Measurements from ENCODE around the gene ZBTB39.

The ZBTB39 gene

DNA sequence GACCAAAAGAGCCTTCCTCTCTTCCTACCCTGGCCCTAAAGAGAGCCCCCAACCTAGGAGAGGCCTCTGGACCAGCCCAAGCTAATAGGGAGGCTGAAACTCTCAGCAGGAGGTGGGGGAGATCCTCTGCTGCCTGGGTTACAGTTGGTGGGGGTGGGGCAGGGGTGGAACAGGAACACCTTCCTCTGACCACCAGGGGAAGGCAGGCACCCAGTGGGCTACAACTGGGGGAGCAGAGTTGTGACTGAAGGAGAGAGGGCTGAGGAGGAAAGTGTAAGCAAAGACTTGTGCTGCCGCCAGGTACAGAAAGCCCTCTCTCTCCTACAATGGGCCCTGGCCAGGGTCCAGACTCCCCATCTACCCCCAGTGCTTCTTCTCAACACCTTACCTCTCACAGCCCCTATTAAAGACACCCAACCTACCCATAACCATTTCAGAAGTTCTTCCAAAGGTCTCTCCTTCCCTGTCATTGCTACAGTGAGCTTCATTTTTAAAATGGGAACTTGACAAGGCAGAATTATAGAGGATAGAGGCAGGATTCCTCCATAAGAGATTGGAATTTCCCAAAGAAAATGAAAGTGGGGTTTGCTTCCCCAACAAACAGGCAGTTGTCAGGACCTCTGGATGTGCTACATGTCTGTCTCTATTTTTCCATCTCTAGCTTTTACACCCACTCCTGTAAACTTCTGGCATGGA, 42.2 kb upstream of the ZBTB39 start:
- no peak for DNase-seq (ENCODE audit: low spot score)
- H3K27ac ChIP-seq, result no peak overlapping the region
- ChIA-PET CTCF (interaction anchor here (0.7 to 1.1 kb wide), 3 partner anchors 12 to 57 kb away, joined by 3 read pairs; no protein-coding TSS in a partner anchor), POLR2A (ENCODE audit: low non-redundant PET) (no interaction called here)
- TF ChIP-seq, protein P1, sequence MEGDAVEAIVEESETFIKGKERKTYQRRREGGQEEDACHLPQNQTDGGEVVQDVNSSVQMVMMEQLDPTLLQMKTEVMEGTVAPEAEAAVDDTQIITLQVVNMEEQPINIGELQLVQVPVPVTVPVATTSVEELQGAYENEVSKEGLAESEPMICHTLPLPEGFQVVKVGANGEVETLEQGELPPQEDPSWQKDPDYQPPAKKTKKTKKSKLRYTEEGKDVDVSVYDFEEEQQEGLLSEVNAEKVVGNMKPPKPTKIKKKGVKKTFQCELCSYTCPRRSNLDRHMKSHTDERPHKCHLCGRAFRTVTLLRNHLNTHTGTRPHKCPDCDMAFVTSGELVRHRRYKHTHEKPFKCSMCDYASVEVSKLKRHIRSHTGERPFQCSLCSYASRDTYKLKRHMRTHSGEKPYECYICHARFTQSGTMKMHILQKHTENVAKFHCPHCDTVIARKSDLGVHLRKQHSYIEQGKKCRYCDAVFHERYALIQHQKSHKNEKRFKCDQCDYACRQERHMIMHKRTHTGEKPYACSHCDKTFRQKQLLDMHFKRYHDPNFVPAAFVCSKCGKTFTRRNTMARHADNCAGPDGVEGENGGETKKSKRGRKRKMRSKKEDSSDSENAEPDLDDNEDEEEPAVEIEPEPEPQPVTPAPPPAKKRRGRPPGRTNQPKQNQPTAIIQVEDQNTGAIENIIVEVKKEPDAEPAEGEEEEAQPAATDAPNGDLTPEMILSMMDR (conservative IDR thresholded peaks at IDR 0.05; ENCODE audit: low read depth), result no peak

DNA sequence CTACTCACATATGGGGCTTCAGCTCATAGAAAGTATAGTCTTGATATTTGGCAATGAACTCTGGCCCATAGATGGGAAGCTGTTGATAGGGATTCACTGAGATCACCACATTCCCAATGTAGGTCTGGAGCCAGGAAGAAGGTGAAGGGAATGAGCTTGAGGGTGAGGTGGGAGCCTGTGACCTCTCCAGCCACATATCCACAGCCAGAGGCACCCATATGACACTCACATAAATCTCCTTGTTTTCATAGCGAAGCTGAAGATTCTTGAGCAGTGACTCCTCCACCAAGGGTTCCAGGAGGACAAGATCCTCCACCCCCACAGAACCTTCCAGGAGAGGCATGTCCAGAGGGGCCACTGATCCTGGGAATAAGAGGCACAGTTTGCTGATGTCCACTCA, 41.6 kb upstream of the ZBTB39 start:
- TF ChIP-seq, protein P1 (conservative IDR thresholded peaks at IDR 0.05; ENCODE audit: low read depth), result no peak

DNA sequence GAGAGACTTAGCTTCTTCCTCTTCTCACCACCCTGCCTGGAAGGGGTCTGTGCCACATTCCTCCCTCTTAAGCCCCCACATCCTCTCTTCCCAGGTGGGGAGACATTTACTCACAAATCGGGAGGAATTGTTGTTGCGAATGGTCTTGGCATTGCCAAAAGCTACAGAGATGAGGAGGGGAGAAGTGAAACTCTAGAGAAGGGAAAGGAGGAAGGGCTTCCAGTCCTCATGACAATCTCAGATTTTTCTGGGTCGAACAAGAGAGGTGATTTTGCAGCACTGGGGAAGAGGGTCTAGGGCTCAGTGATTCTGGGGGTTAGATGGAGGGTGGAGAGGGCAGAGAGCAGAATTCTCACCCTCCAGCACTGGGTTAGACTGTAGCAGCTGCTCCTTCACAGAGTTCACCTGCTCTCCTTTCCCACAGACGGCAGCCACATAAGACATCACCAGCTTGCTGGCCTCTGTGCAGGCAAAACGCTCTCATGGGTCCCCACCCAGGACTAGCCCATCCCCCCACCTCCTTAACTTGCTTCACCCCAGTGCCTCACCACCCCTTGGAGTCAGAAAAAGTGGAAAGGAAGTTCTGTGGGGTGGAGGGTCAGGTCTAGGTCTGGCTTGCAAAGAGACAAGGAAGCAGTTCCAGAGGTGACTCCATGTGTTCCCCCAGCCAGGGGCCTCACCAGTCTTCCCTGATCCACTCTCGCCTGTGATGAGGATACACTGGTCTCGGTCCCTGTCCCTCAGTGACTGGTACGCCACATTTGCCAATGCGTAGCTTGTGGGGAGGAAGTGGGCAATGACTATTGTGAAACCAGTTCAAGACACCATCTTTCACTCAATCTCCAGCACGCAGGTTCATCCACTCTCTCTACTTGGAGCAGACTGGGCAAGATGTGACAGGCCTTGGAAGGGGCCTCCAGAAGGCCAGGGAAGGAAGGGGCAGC, 40.9 kb upstream of the ZBTB39 start:
- TF ChIP-seq, protein P1 (conservative IDR thresholded peaks at IDR 0.05; ENCODE audit: low read depth), result no peak

More for the DNA sequence above, 41.6 kb upstream of the ZBTB39 start:
- DNase-seq (ENCODE audit: low spot score), result no peak
- H3K27ac ChIP-seq, result no peak overlapping the region
- POLR2A ChIA-PET (ENCODE audit: low non-redundant PET), result no interaction called here
- CTCF ChIA-PET, result interaction anchor here (0.7 to 1.1 kb wide), 3 partner anchors 13 to 57 kb away, joined by 3 read pairs; no protein-coding TSS in a partner anchor

DNA sequence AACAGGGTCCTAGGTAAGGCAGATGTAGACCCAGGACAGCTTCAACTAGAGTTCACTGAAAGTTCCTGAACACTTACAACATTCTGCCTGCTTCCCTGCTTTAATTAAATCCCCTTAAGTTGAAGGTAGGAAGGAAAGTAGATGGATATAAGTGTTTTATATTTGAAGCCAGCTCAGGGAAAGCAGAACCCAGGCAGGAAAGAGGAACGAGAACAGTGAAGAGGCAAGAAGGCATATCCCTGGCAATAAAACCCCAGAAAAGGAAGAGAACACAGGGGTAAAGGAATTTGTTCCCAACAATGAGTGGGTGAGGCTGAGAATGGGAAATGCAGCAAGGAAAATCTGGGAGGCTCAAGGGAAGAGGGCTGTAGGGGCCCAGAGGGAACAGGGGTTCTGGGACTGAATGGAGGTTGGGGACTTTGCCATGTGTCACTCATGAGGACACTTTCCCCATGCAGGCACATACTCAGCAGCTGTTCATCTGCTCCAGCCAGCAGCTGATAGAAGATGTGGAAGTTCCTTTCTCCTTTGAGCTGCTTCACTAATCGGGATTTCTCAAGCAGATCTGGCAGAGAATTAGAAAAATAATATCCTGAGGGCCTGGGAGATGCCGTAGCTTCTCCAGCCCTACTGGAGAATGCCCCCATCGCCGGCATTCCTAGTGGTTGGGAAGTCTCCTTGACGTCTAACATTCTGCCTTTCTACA, 39.9 kb upstream of the ZBTB39 start:
- no peak for DNase-seq (ENCODE audit: low spot score)
- TF ChIP-seq, protein P1 (conservative IDR thresholded peaks at IDR 0.05; ENCODE audit: low read depth), result no peak
- H3K27ac ChIP-seq, result no peak overlapping the region
- POLR2A ChIA-PET (ENCODE audit: low non-redundant PET), result no interaction called here
- CTCF ChIA-PET, result no interaction called here

More for the DNA sequence above, 40.9 kb upstream of the ZBTB39 start:
- no peak overlapping the region for H3K27ac ChIP-seq
- ChIA-PET POLR2A (ENCODE audit: low non-redundant PET) (no interaction called here), CTCF (interaction anchor here (0.7 to 1.1 kb wide), 2 partner anchors 13 to 58 kb away, joined by 3 read pairs; no protein-coding TSS in a partner anchor)
- no peak for DNase-seq (ENCODE audit: low spot score)

DNA sequence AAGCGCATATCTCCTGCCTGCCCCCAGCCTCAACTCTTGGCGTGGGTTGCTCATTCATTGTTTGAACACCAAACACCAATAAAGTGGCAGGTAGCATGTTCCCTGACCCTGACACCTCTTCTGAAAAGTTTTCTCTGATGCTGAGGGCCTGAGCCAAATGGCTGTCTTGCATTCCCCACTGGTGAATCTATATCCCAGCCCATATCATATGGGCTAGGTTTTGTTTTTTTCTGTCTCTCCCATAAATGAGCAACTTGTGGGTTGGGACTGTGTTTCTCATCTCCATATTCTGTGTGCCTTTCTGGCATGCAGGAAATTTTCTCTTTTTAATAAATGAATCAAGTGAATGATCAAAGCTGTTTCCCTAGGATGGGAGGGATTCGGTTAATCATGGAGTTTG, 38.5 kb upstream of the ZBTB39 start:
- no peak overlapping the region for H3K27ac ChIP-seq
- no peak for DNase-seq (ENCODE audit: low spot score)
- ChIA-PET CTCF (no interaction called here), POLR2A (ENCODE audit: low non-redundant PET) (no interaction called here)
- TF ChIP-seq, protein P1 (conservative IDR thresholded peaks at IDR 0.05; ENCODE audit: low read depth), result no peak

DNA sequence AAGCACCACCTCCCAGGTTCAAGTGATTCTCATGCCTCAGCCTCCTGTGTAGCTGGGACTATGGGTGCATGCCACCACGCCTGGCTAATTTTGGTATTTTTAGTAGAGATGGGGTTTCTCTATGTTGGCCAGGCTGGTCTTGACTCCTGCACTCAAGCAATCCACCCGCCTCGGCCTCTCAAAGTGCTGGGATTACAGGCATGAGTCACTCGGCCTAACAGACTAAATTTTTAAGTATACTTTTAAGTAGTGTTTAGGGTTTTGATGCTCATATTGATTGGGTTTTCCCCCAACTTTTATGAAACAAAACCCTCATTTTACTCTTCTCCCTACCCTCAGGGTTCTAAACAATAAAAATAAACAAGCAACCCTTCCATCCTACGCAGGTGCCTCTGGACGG, 38.1 kb upstream of the ZBTB39 start:
- no peak overlapping the region for H3K27ac ChIP-seq
- TF ChIP-seq, protein P1 (conservative IDR thresholded peaks at IDR 0.05; ENCODE audit: low read depth), result no peak
- CTCF ChIA-PET, result no interaction called here
- POLR2A ChIA-PET (ENCODE audit: low non-redundant PET), result no interaction called here
- no peak for DNase-seq (ENCODE audit: low spot score)

All from RWPE1 (cell line).